Stimulated activated naive B cell treated with anti-CD40 and anti-IgM and Interleukin-4, amounts not matched to agents 10 μg/mL and 1 μg/mL and 100 μg/mL, for 72 hours (primary cell): ENCODE measurements around the gene UBE2E3.
"Not testable (repeated sequence)": the region's sequence is repeated elsewhere in the genome, so short reads cannot be mapped to it uniquely, and the experiment has no call there.

Source experiments
- ATAC-seq, 2 donors: fragments of 150-1000 bp; cut with Tn5 transposase; replicated peaks; 2 replicates each; pipeline ENCODE4 v1.10.0; 2021; ENCODE audit warnings: moderate library complexity in 1 of 2
- DNase-seq: peaks from one replicate; pipeline ENCODE4 v3.0.0; 2021
- H3K27ac Mint-ChIP-seq: one replicate; pipeline ENCODE4 v1.8.0; 2022; ENCODE audit warnings: mild to moderate bottlenecking, mixed read lengths
- H3K27me3 Mint-ChIP-seq, 2 donors: one replicate each; pipeline ENCODE4 v1.8.0; 2022; ENCODE audit warnings: mixed read lengths in 2 of 2
- H3K36me3 Mint-ChIP-seq, 2 donors: one replicate each; pipeline ENCODE4 v1.8.0; 2022; ENCODE audit warnings: mixed read lengths in 2 of 2, mild to moderate bottlenecking in 1 of 2
- H3K4me1 Mint-ChIP-seq, 2 donors: one replicate each; pipeline ENCODE4 v1.8.0; 2022; ENCODE audit warnings: mixed read lengths in 2 of 2, mild to moderate bottlenecking in 1 of 2
- H3K4me3 Mint-ChIP-seq, 2 donors: one replicate each; pipeline ENCODE4 v1.8.0; 2022; ENCODE audit warnings: mild to moderate bottlenecking in 2 of 2, mixed read lengths in 2 of 2, moderate library complexity in 1 of 2
- H3K9me3 Mint-ChIP-seq, 2 donors: one replicate each; pipeline ENCODE4 v1.8.0; 2022; ENCODE audit warnings: mixed read lengths in 2 of 2, mild to moderate bottlenecking in 1 of 2

Gene UBE2E3

DNA sequence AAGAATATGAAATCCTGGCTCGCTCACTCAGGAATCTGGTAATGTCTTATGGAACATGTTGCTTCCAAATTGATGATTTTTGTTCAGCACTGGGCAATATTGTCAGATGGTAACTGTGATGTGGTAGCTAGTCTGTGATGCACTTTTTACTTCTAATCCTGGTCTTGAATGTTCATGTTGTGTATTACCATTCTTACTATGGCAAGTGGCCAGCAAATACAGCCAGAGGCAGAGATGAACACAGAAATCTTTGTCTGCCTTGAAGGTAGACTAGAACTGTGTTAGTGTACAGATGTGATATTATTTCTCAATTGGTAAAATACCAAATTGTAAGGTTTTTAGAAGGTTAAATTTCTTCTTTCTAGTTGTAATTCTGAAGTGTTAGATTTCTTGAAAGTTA lies 83.3 kb downstream of the UBE2E3 start:
- no peaks in the 10 kb centered on the region for H3K27me3 Mint-ChIP-seq
- no peaks in the 10 kb centered on the region for H3K9me3 Mint-ChIP-seq
- peaks cover 0 to 8% of the 10 kb centered on the region in 2 donors for H3K36me3 Mint-ChIP-seq
- no peak for ATAC-seq
- H3K4me1 Mint-ChIP-seq: no peaks in the 10 kb centered on the region
- no peak for DNase-seq
- no peak overlapping the region for H3K27ac Mint-ChIP-seq
- no peak overlapping the region for H3K4me3 Mint-ChIP-seq

DNA sequence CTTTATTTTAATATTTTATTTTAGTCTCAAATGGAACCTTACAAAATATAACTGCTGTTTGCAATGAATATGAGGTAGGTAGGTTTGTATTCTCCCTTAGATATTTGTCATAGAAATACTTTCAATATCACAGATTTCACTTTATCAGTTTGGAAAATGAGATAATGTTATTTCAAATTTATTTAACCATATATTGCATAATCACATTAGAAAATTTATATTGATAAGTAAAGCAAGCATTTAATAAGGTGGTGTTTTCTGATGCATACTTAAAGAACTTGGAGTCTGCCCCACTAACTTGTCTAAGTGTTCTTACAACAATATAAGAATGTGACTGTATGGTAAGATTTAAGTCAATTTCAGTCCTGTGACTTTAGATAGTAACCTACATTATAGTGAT lies 85.1 kb downstream of the UBE2E3 start:
- no peak overlapping the region for H3K27ac Mint-ChIP-seq
- no peak for DNase-seq
- H3K4me1 Mint-ChIP-seq: no peaks in the 10 kb centered on the region
- peaks cover 0 to 8% of the 10 kb centered on the region in 2 donors for H3K36me3 Mint-ChIP-seq
- no peak for ATAC-seq
- no peaks in the 10 kb centered on the region for H3K27me3 Mint-ChIP-seq
- no peak overlapping the region for H3K4me3 Mint-ChIP-seq
- H3K9me3 Mint-ChIP-seq: no peaks in the 10 kb centered on the region

GRCh38 chr2:181066333-181066732 lies 85.9 kb downstream of the UBE2E3 start:
- DNase-seq (no peak), ATAC-seq (no peak)
- Mint-ChIP-seq H3K9me3 (no peaks in the 10 kb centered on the region), H3K36me3 (peaks cover 0 to 8% of the 10 kb centered on the region in 2 donors), H3K27ac (no peak overlapping the region), H3K4me3 (no peak overlapping the region), H3K27me3 (no peaks in the 10 kb centered on the region), H3K4me1 (no peaks in the 10 kb centered on the region)

- Mint-ChIP-seq H3K27ac (no peak overlapping the region), H3K4me1 (peaks cover 3 to 5% of the 10 kb centered on the region in 2 donors), H3K4me3 (no peak overlapping the region), H3K27me3 (no peaks in the 10 kb centered on the region), H3K9me3 (no peaks in the 10 kb centered on the region), H3K36me3 (no peaks in the 10 kb centered on the region)
- DNase-seq (no peak), ATAC-seq (no peak)
Observed at GRCh38 chr2:181070119-181070835, 89.9 kb downstream of the UBE2E3 start.

- Mint-ChIP-seq H3K27ac (no peak overlapping the region), H3K36me3 (no peaks in the 10 kb centered on the region), H3K4me3 (no peak overlapping the region), H3K9me3 (no peaks in the 10 kb centered on the region), H3K27me3 (no peaks in the 10 kb centered on the region), H3K4me1 (peaks cover 3 to 5% of the 10 kb centered on the region in 2 donors)
- DNase-seq (no peak), ATAC-seq (no peak)
Observed at GRCh38 chr2:181070836-181071200, 90.4 kb downstream of the UBE2E3 start.

- H3K27ac Mint-ChIP-seq: no peak overlapping the region
- H3K9me3 Mint-ChIP-seq: no peaks in the 10 kb centered on the region
- peaks cover 3 to 5% of the 10 kb centered on the region in 2 donors for H3K4me1 Mint-ChIP-seq
- no peaks in the 10 kb centered on the region for H3K27me3 Mint-ChIP-seq
- ATAC-seq (peak in 1 of 2 donors; percentile 36), DNase-seq (no peak)
- H3K4me3 Mint-ChIP-seq: no peak overlapping the region
- H3K36me3 Mint-ChIP-seq: no peaks in the 10 kb centered on the region
Observed at GRCh38 chr2:181072486-181073235, 92.3 kb downstream of the UBE2E3 start.

GRCh38 chr2:181073896-181074295 lies 93.5 kb downstream of the UBE2E3 start:
- Mint-ChIP-seq H3K27ac (no peak overlapping the region), H3K9me3 (no peaks in the 10 kb centered on the region), H3K36me3 (no peaks in the 10 kb centered on the region), H3K27me3 (no peaks in the 10 kb centered on the region), H3K4me1 (peaks cover 3 to 5% of the 10 kb centered on the region in 2 donors), H3K4me3 (no peak overlapping the region)
- DNase-seq (no peak), ATAC-seq (no peak)

- Mint-ChIP-seq H3K4me1 (peaks cover 3 to 5% of the 10 kb centered on the region in 2 donors), H3K36me3 (no peaks in the 10 kb centered on the region), H3K9me3 (no peaks in the 10 kb centered on the region), H3K27ac (no peak overlapping the region), H3K27me3 (no peaks in the 10 kb centered on the region), H3K4me3 (no peak overlapping the region)
- ATAC-seq (no peak), DNase-seq (no peak)
Observed at GRCh38 chr2:181074457-181074856, 94.1 kb downstream of the UBE2E3 start.

DNA sequence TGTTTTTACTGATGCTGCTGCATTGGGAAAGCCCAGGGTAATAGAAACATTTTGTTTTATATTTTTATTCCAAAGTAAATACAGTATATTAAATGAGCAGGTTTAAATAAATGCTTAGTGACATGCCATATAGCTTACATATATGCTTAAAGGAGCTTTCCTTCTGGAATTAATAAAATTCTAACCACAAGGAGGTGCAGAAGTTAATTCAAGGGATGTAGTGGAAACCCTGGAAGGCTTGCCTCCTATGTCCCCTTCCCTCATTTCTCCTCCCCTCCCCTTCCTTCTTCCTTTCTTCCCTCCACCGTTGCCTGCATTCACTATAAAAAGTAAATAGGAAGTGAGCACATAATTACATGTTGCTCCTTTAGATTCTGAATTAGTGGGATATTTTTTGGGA lies 96.3 kb downstream of the UBE2E3 start:
- Mint-ChIP-seq H3K9me3 (no peaks in the 10 kb centered on the region), H3K27ac (no peak overlapping the region), H3K4me1 (peaks cover 3 to 5% of the 10 kb centered on the region in 2 donors), H3K36me3 (no peaks in the 10 kb centered on the region), H3K27me3 (no peaks in the 10 kb centered on the region), H3K4me3 (no peak overlapping the region)
- DNase-seq (no peak), ATAC-seq (no peak)

- H3K36me3 Mint-ChIP-seq: no peaks in the 10 kb centered on the region
- no peak overlapping the region for H3K4me3 Mint-ChIP-seq
- no peaks in the 10 kb centered on the region for H3K9me3 Mint-ChIP-seq
- DNase-seq (no peak), ATAC-seq (peak; percentile 86 to 88)
- peaks cover 3 to 4% of the 10 kb centered on the region in 2 donors for H3K4me1 Mint-ChIP-seq
- H3K27ac Mint-ChIP-seq: no peak overlapping the region
- H3K27me3 Mint-ChIP-seq: no peaks in the 10 kb centered on the region
Observed at GRCh38 chr2:181077128-181077709, 96.8 kb downstream of the UBE2E3 start.

- H3K9me3 Mint-ChIP-seq: no peaks in the 10 kb centered on the region
- no peak for ATAC-seq
- no peak overlapping the region for H3K27ac Mint-ChIP-seq
- H3K4me3 Mint-ChIP-seq: no peak overlapping the region
- no peaks in the 10 kb centered on the region for H3K36me3 Mint-ChIP-seq
- H3K27me3 Mint-ChIP-seq: peaks cover 0 to 4% of the 10 kb centered on the region in 2 donors
- H3K4me1 Mint-ChIP-seq: no peaks in the 10 kb centered on the region
- no peak for DNase-seq
Observed at GRCh38 chr2:181083140-181083539, 102.7 kb downstream of the UBE2E3 start.

GRCh38 chr2:181085734-181086133 lies 105.3 kb downstream of the UBE2E3 start:
- DNase-seq (no peak), ATAC-seq (no peak)
- peaks cover 0 to 9% of the 10 kb centered on the region in 2 donors for H3K27me3 Mint-ChIP-seq
- H3K36me3 Mint-ChIP-seq: no peaks in the 10 kb centered on the region
- no peak overlapping the region for H3K4me3 Mint-ChIP-seq
- no peak overlapping the region for H3K27ac Mint-ChIP-seq
- H3K9me3 Mint-ChIP-seq: no peaks in the 10 kb centered on the region
- H3K4me1 Mint-ChIP-seq: no peaks in the 10 kb centered on the region

DNA sequence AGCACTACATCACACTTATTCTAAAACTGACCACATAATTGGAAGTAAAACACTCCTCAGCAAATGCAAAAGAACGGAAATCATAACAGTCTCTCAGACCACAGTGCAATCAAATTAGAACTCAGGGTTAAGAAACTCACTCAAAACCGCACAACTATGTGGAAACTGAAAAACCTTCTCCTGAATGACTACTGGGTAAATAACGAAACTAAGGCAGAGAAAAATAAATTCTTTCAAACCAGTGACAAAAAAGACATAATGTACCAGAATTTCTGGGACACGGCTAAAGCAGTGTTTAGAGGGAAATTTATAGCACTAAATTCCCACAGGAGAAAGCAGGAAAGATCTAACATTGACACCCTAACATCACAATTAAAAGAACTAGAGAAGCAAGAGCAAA lies 111.5 kb downstream of the UBE2E3 start:
- H3K27me3 Mint-ChIP-seq, ATAC-seq, DNase-seq, H3K27ac Mint-ChIP-seq, H3K4me3 Mint-ChIP-seq, H3K4me1 Mint-ChIP-seq: not testable (repeated sequence)
- Mint-ChIP-seq H3K36me3 (peaks cover 6 to 14% of the 10 kb centered on the region in 2 donors), H3K9me3 (peaks cover 12 to 17% of the 10 kb centered on the region in 2 donors)

DNA sequence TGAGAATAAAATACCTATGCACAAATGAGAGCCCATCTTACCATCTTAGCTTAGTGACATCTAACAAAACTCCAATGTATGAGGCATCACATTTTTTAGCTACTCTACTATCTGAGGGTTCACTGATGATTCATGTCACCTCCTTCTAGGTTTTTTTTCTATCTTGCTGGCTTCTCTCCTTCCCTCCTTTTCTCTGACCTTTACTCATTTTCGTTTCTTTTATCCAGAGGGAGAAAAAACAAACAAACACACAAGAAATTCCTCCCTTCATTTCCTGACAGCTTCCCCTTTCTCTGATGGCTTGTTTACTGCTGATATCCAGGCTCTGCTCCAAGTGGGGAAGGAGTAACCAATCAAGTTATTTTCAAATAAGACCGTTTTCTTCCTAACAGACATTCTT lies 115.1 kb downstream of the UBE2E3 start:
- ATAC-seq (no peak), DNase-seq (no peak)
- Mint-ChIP-seq H3K9me3 (peaks cover 12 to 17% of the 10 kb centered on the region in 2 donors), H3K36me3 (peaks cover 6 to 14% of the 10 kb centered on the region in 2 donors), H3K4me3 (no peak overlapping the region), H3K27me3 (no peaks in the 10 kb centered on the region), H3K4me1 (no peaks in the 10 kb centered on the region), H3K27ac (no peak overlapping the region)

DNA sequence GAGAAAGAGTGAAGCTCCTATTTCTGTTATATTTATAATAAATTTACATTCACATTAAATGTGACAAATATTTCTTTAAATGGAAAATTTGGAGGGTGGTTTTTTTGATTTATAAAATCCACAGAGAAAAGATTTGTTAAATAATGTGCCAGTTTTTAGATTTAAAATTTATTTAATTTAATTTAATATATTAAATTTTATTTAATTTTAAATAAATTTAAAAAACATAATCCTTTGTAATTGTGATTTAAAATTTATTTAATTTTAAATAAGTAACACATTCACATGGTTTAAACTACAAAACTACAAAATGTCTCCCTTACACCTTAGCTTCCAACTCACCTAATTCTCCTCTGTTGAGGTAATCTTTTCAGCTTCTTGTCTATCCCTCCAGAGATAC lies 123.3 kb downstream of the UBE2E3 start:
- no peak for DNase-seq
- no peaks in the 10 kb centered on the region for H3K36me3 Mint-ChIP-seq
- no peak for ATAC-seq

More for the DNA sequence above, 123.3 kb downstream of the UBE2E3 start:
- peaks cover 11 to 28% of the 10 kb centered on the region in 2 donors for H3K4me1 Mint-ChIP-seq
- H3K27ac Mint-ChIP-seq: no peak overlapping the region
- H3K27me3 Mint-ChIP-seq: no peaks in the 10 kb centered on the region
- H3K9me3 Mint-ChIP-seq: no peaks in the 10 kb centered on the region
- H3K4me3 Mint-ChIP-seq: no peak overlapping the region
